SHP77 treated with DMSO at 0.1 percent for 48 hours (cell line): ENCODE results near the gene C20orf96.
"Not testable (repeated sequence)": the region's sequence is repeated elsewhere in the genome, so short reads cannot be mapped to it uniquely, and the experiment has no call there.

Experiments used
- DNase-seq: peaks from one replicate; lab custom pipeline; 2025; lab: John Stamatoyannopoulos, UW

Gene C20orf96

GRCh38 chr20:290084-290831, at the start of gene C20orf96:
Gene C20orf96 (minus strand): TSS chr20:290750. CDS start chr20:290610, 140 bp downstream.
- peak; percentile 90 for DNase-seq

- not testable (repeated sequence) for DNase-seq
Observed at GRCh38 chr20:336040-336439, 45.5 kb upstream of the C20orf96 start.

GRCh38 chr20:334578-334977, 44.0 kb upstream of the C20orf96 start:
- no peak for DNase-seq

- no peak for DNase-seq
Observed at GRCh38 chr20:330233-331149, 39.9 kb upstream of the C20orf96 start.

GRCh38 chr20:329851-330232, 39.3 kb upstream of the C20orf96 start:
- no peak for DNase-seq

- DNase-seq: no peak
Observed at GRCh38 chr20:328975-329695, 38.6 kb upstream of the C20orf96 start.

GRCh38 chr20:328027-328974, 37.8 kb upstream of the C20orf96 start:
- no peak for DNase-seq

GRCh38 chr20:327186-328026, 36.9 kb upstream of the C20orf96 start:
- DNase-seq: peak; percentile 75

- no peak for DNase-seq
Observed at GRCh38 chr20:326645-327185, 36.2 kb upstream of the C20orf96 start.

- DNase-seq: peak; percentile 28
Observed at GRCh38 chr20:325889-326644, 35.5 kb upstream of the C20orf96 start.

GRCh38 chr20:325045-325888, 34.7 kb upstream of the C20orf96 start, which contains the start of gene SOX12:
Gene SOX12 (plus strand): TSS chr20:325552. CDS start chr20:325925, 373 bp downstream.
- peak; percentile 94 for DNase-seq

- DNase-seq: peak; percentile 90
Observed at GRCh38 chr20:324177-325044, 33.9 kb upstream of the C20orf96 start.

- DNase-seq: no peak
Observed at GRCh38 chr20:316316-317068, 25.9 kb upstream of the C20orf96 start.

GRCh38 chr20:313948-314347, 23.4 kb upstream of the C20orf96 start:
- no peak for DNase-seq

GRCh38 chr20:313402-313801, 22.9 kb upstream of the C20orf96 start:
- DNase-seq: no peak

GRCh38 chr20:312866-313265, 22.3 kb upstream of the C20orf96 start:
- DNase-seq: no peak
